ENCODE results near the gene TRIM46. TPM values are rescaled to one million over a fixed set of nuclear protein-coding genes. Genes with fewer than 3 reads are reported as not detected.

TRIM46 gene
- total and polyA plus RNA-seq, 2 of the 13 experiments (the other 11 are each of a cell fraction or from before 2014, with no cell fraction given) = 0.04 to 0.09 TPM

DNA sequence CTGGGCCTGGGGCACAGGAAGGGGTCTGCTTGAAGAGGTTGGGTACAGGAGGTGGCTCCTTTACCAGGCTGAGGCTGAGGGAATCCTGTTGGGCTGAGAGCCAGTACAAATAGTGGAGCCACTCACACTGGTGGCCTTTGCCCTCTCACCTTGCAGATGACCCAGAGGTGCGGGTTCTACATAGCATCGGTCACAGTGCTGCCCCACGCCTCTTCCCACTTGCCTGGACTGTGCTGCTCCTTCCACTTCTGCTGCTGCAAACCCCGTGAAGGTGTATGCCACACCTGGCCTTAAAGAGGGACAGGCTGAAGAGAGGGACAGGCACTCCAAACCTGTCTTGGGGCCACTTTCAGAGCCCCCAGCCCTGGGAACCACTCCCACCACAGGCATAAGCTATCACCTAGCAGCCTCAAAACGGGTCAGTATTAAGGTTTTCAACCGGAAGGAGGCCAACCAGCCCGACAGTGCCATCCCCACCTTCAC lies 39.8 kb upstream of the TRIM46 start:
- Histone ChIP-seq H3K4me2 (ENCODE audit: low read depth, low read length) (peak overlapping the region; percentile 89), H3K9me3 (ENCODE audit: low read length) (no peaks in the 10 kb centered on the region), H3K4me3 (replicated peaks in 1 of 3; ENCODE audit: insufficient read depth in 1 of 3, low read depth in 2 of 3, low read length in 3 of 3) (peak overlapping the region; percentile 6 to 84 (median 23); a peak in 5 of 6 replicates), H3K36me3 (replicated peaks in 1 of 2; ENCODE audit: control insufficient read depth in 1 of 2, insufficient read depth in 2 of 2, low read length in 2 of 2) (peaks cover 17 to 52% of the 10 kb centered on the region in 2 experiments), H3K4me1 (ENCODE audit: insufficient read depth, low read length) (peaks cover 76% of the 10 kb centered on the region), H3K27me3 (ENCODE audit: control insufficient read depth in 1 of 2, insufficient read depth in 2 of 2, low read length in 2 of 2) (no peaks in the 10 kb centered on the region; a peak in 1 of 5 replicates), H4K20me1 (ENCODE audit: insufficient read depth, low read length) (peaks cover 60% of the 10 kb centered on the region), H3K9ac (ENCODE audit: insufficient read depth, low read depth, low read length) (no peak overlapping the region), H2AFZ (ENCODE audit: low read length) (no peak overlapping the region), H3K79me2 (ENCODE audit: insufficient read depth, low read length) (peaks cover 62% of the 10 kb centered on the region), H3K27ac (ENCODE audit: extremely low read length, insufficient read depth, low read length) (peak overlapping the region; percentile 89)
- ChIA-PET CTCF (ENCODE audit: low intra/inter-chr PET ratio, low total read pairs) (interaction anchor here (3.2 kb wide), 1 partner anchor 41 kb away, joined by 18 read pairs; no protein-coding TSS in a partner anchor), POLR2A (interaction anchor here (0.7 to 7.4 kb wide), 7 partner anchors 9 to 49 kb away, joined by 3 to 144 read pairs (median 6); partner anchors contain the start of genes EFNA1 and KRTCAP2)
- WGBS (ENCODE audit: low lambda C conversion rate) = 28% methylated on average over 6 of the region's 7 CpGs
- no TSS peak for BruUV-seq (replicated peaks)
- DNase-seq (ENCODE audit: low spot score) (peak; percentile 54), ATAC-seq (peak; percentile 3), FAIRE-seq (peak; percentile 18)
- intact Hi-C loops (cut with micrococcal nuclease; ENCODE audit: unreplicated experiment) = no loop called here
- in situ Hi-C loops (cut with HindIII; ENCODE audit: extremely low pct_ligation_motif_present, low pct_unique_long_range_greater_than_20kb) = no loop called here
- TF ChIP-seq ZSCAN25 (CRISPR knock-in tag; IDR thresholded peaks at IDR 0.05) (peak; percentile 47; the same call in 1 of the 2 replicates), ZNF749 (CRISPR knock-in tag; IDR thresholded peaks at IDR 0.05; ENCODE audit: borderline replicate concordance) (no peak), ZNF605 (CRISPR knock-in tag; IDR thresholded peaks at IDR 0.05) (peak; percentile 82), NRL (CRISPR knock-in tag; IDR thresholded peaks at IDR 0.05; ENCODE audit: borderline replicate concordance) (no peak), ZNF33B (CRISPR knock-in tag; IDR thresholded peaks at IDR 0.05) (0 out of 2 replicates have a peak, but pooled peaks have one; percentile 26), ARNT2 (CRISPR knock-in tag; IDR thresholded peaks at IDR 0.05; ENCODE audit: low read depth) (no peak), BRD4 (CRISPR knock-in tag; IDR thresholded peaks at IDR 0.05) (no peak), NFE2L2 (IDR thresholded peaks at IDR 0.05; ENCODE audit: low read length) (no peak), ZNF430 (CRISPR knock-in tag; IDR thresholded peaks at IDR 0.05) (peak; percentile 84), MED1 (CRISPR knock-in tag; IDR thresholded peaks at IDR 0.05) (peak; percentile 67), RBFOX2 (IDR thresholded peaks at IDR 0.05; ENCODE audit: low read depth, low read length) (peak; percentile 52; the same call in 1 of the 2 replicates), ZNF484 (CRISPR knock-in tag; IDR thresholded peaks at IDR 0.05; ENCODE audit: borderline replicate concordance, low read depth) (no peak), U2AF1 (optimal IDR thresholded peaks at IDR 0.05; ENCODE audit: low read depth, low read length) (peak; percentile 31)
- TF ChIP-seq, protein P1, sequence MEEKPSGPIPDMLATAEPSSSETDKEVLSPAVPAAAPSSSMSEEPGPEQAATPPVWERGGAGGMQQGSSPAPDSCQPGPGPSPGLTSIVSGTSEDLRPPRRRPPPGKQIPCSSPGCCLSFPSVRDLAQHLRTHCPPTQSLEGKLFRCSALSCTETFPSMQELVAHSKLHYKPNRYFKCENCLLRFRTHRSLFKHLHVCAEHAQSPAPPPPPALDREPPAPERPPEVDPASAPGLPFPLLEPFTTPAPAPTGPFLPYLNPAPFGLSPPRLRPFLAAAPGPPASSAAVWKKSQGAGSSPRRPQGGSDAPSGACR (CRISPR knock-in tag; IDR thresholded peaks at IDR 0.05) = no peak
- TF ChIP-seq, protein P2, sequence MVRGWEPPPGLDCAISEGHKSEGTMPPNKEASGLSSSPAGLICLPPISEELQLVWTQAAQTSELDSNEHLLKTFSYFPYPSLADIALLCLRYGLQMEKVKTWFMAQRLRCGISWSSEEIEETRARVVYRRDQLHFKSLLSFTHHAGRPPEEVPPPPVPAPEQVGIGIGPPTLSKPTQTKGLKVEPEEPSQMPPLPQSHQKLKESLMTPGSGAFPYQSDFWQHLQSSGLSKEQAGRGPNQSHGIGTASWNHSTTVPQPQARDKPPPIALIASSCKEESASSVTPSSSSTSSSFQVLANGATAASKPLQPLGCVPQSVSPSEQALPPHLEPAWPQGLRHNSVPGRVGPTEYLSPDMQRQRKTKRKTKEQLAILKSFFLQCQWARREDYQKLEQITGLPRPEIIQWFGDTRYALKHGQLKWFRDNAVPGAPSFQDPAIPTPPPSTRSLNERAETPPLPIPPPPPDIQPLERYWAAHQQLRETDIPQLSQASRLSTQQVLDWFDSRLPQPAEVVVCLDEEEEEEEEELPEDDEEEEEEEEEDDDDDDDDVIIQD (CRISPR knock-in tag; IDR thresholded peaks at IDR 0.05; ENCODE audit: low read depth) = no peak
- TF ChIP-seq, protein P3, sequence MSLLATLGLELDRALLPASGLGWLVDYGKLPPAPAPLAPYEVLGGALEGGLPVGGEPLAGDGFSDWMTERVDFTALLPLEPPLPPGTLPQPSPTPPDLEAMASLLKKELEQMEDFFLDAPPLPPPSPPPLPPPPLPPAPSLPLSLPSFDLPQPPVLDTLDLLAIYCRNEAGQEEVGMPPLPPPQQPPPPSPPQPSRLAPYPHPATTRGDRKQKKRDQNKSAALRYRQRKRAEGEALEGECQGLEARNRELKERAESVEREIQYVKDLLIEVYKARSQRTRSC (CRISPR knock-in tag; IDR thresholded peaks at IDR 0.05; ENCODE audit: low read depth) = no peak
- TF ChIP-seq, protein P4, sequence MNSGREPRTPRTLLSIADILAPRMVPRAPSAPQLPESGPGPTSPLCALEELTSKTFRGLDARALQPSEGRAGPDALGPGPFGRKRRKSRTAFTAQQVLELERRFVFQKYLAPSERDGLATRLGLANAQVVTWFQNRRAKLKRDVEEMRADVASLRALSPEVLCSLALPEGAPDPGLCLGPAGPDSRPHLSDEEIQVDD (CRISPR knock-in tag; IDR thresholded peaks at IDR 0.05; ENCODE audit: borderline replicate concordance) = no peak
- TF ChIP-seq, protein P5, sequence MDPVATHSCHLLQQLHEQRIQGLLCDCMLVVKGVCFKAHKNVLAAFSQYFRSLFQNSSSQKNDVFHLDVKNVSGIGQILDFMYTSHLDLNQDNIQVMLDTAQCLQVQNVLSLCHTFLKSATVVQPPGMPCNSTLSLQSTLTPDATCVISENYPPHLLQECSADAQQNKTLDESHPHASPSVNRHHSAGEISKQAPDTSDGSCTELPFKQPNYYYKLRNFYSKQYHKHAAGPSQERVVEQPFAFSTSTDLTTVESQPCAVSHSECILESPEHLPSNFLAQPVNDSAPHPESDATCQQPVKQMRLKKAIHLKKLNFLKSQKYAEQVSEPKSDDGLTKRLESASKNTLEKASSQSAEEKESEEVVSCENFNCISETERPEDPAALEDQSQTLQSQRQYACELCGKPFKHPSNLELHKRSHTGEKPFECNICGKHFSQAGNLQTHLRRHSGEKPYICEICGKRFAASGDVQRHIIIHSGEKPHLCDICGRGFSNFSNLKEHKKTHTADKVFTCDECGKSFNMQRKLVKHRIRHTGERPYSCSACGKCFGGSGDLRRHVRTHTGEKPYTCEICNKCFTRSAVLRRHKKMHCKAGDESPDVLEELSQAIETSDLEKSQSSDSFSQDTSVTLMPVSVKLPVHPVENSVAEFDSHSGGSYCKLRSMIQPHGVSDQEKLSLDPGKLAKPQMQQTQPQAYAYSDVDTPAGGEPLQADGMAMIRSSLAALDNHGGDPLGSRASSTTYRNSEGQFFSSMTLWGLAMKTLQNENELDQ (CRISPR knock-in tag; IDR thresholded peaks at IDR 0.05; ENCODE audit: borderline replicate concordance) = no peak
